ENCODE measurements around the gene BBS2.

The BBS2 gene

DNA sequence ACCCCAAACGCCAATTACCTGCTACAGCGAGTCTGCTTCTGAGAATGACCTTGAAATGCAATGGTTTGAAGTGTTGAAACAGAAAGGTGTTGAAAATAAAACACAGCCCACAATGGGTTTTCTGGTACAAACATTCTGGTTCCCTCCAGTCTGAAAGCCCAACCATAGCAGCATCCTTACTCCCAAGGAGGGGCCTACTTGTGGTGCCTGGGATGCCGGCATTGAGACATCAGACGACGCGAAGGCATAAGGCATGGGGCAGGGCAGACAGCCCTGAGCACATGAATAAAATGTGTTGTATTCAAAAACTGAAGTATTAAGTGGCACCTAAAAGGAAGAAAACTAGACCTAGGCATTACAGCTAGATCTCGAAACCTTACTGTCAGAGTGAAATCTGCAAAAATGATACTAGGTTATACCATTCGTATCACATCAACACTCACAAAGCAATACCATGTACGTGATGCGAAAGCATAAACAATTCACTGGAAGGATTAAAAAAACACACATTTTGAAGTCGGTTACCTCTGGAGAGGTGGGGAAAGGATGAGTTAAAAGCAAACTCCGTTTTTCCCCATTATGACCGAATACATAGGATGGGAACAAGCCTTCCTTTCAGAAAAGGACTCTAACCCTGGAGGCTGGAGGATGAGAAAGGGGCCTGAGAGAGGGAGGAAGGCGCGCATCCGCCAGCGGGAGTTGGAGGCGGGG, 69.4 kb downstream of the BBS2 start (continued):
- TF ChIP-seq, protein P1, sequence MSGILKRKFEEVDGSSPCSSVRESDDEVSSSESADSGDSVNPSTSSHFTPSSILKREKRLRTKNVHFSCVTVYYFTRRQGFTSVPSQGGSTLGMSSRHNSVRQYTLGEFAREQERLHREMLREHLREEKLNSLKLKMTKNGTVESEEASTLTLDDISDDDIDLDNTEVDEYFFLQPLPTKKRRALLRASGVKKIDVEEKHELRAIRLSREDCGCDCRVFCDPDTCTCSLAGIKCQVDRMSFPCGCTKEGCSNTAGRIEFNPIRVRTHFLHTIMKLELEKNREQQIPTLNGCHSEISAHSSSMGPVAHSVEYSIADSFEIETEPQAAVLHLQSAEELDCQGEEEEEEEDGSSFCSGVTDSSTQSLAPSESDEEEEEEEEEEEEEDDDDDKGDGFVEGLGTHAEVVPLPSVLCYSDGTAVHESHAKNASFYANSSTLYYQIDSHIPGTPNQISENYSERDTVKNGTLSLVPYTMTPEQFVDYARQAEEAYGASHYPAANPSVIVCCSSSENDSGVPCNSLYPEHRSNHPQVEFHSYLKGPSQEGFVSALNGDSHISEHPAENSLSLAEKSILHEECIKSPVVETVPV (CRISPR knock-in tag; IDR thresholded peaks at IDR 0.05) = no peak
- no peak for TF ChIP-seq ZFP3 (CRISPR knock-in tag; IDR thresholded peaks at IDR 0.05)

DNA sequence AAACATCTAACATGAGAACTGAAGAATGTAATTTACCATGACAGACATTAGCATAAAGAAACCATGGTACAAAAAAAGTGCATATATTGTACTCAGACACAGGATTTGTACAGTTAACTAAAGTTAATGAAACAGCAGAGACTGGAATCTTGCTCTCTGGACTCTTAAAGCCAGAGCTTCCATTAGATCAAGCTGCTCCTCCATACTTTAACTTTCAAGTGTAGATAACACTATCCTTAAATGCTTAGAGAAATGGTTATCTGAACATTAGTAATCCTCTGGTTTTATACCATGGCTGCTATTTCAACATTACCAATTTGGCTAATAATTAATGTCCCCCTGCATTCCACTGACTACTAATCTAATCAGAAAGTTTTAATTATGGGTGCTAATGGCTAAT, 71.8 kb downstream of the BBS2 start:
- TF ChIP-seq ZC3H10 (CRISPR knock-in tag; IDR thresholded peaks at IDR 0.05) (no peak), ARNTL (CRISPR knock-in tag; IDR thresholded peaks at IDR 0.05; ENCODE audit: borderline replicate concordance, low read depth) (no peak), ZFP3 (CRISPR knock-in tag; IDR thresholded peaks at IDR 0.05) (no peak)
- ATAC-seq = no peak

DNA sequence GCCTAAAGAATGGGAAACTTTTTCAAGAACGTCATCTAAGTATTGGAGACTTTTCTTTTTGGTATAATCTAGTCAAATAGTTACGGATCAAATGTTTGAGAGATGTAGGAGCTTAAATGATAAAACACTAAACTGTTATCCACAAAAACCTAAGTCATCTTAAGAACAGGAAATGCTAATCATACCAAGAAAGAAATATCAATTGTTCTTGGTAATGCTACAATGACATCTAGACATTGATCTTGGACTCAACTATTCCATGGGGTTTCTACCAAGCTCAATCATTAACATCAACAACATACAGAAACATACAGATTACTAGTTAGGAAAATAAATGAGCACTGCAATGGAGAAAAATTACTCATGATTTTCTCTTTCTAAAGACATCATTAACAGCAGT, 72.5 kb downstream of the BBS2 start:
- TF ChIP-seq ZC3H10 (CRISPR knock-in tag; IDR thresholded peaks at IDR 0.05) = no peak
- TF ChIP-seq ZNF565 (CRISPR knock-in tag; conservative IDR thresholded peaks at IDR 0.05; ENCODE audit: low read depth) = no peak
- TF ChIP-seq CSDC2 (CRISPR knock-in tag; IDR thresholded peaks at IDR 0.05) = no peak
- TF ChIP-seq ARNTL (CRISPR knock-in tag; IDR thresholded peaks at IDR 0.05; ENCODE audit: borderline replicate concordance, low read depth) = no peak
- no peak for TF ChIP-seq ZNF8 (CRISPR knock-in tag; IDR thresholded peaks at IDR 0.05)
- no peak for TF ChIP-seq ZNF70 (CRISPR knock-in tag; IDR thresholded peaks at IDR 0.05)
- no peak for TF ChIP-seq PPARA (CRISPR knock-in tag; IDR thresholded peaks at IDR 0.05; ENCODE audit: borderline replicate concordance)
- no peak for TF ChIP-seq TOX (CRISPR knock-in tag; IDR thresholded peaks at IDR 0.05; ENCODE audit: borderline replicate concordance)
- TF ChIP-seq ZFP30 (CRISPR knock-in tag; IDR thresholded peaks at IDR 0.05) = no peak
- TF ChIP-seq, protein P2, sequence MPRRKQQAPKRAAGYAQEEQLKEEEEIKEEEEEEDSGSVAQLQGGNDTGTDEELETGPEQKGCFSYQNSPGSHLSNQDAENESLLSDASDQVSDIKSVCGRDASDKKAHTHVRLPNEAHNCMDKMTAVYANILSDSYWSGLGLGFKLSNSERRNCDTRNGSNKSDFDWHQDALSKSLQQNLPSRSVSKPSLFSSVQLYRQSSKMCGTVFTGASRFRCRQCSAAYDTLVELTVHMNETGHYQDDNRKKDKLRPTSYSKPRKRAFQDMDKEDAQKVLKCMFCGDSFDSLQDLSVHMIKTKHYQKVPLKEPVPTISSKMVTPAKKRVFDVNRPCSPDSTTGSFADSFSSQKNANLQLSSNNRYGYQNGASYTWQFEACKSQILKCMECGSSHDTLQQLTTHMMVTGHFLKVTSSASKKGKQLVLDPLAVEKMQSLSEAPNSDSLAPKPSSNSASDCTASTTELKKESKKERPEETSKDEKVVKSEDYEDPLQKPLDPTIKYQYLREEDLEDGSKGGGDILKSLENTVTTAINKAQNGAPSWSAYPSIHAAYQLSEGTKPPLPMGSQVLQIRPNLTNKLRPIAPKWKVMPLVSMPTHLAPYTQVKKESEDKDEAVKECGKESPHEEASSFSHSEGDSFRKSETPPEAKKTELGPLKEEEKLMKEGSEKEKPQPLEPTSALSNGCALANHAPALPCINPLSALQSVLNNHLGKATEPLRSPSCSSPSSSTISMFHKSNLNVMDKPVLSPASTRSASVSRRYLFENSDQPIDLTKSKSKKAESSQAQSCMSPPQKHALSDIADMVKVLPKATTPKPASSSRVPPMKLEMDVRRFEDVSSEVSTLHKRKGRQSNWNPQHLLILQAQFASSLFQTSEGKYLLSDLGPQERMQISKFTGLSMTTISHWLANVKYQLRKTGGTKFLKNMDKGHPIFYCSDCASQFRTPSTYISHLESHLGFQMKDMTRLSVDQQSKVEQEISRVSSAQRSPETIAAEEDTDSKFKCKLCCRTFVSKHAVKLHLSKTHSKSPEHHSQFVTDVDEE (CRISPR knock-in tag; IDR thresholded peaks at IDR 0.05) = no peak
- TF ChIP-seq OSR1 (CRISPR knock-in tag; IDR thresholded peaks at IDR 0.05) = no peak
- no peak for TF ChIP-seq ISL1 (CRISPR knock-in tag; IDR thresholded peaks at IDR 0.05)
- TF ChIP-seq, protein P3, sequence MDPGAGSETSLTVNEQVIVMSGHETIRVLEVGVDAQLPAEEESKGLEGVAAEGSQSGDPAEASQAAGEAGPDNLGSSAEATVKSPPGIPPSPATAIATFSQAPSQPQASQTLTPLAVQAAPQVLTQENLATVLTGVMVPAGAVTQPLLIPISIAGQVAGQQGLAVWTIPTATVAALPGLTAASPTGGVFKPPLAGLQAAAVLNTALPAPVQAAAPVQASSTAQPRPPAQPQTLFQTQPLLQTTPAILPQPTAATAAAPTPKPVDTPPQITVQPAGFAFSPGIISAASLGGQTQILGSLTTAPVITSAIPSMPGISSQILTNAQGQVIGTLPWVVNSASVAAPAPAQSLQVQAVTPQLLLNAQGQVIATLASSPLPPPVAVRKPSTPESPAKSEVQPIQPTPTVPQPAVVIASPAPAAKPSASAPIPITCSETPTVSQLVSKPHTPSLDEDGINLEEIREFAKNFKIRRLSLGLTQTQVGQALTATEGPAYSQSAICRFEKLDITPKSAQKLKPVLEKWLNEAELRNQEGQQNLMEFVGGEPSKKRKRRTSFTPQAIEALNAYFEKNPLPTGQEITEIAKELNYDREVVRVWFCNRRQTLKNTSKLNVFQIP (CRISPR knock-in tag; IDR thresholded peaks at IDR 0.05; ENCODE audit: borderline replicate concordance, low read depth) = no peak
- no peak for TF ChIP-seq RARB (CRISPR knock-in tag; IDR thresholded peaks at IDR 0.05)
- no peak for TF ChIP-seq ESRRG (CRISPR knock-in tag; IDR thresholded peaks at IDR 0.05)
- no peak for TF ChIP-seq ZFP3 (CRISPR knock-in tag; IDR thresholded peaks at IDR 0.05)
- ATAC-seq = no peak

DNA sequence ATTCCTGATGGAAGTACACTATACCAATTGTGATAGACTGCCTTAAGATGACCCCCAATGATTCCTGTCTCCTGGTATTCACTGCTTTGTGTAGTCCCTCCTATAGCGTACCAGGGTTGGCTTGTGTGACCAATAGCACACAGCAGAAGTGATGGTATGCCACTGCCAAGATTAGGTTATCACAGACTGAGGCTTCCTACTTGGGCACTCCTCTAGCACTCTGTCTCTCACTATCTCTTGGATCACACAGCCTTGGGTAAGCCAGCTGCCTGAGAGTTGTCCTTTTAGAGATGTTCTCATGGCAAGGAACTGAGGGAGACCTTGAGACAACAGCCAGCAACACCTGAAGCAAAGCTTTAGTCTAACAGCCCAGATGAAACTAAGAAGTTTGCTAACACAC, 81.8 kb downstream of the BBS2 start:
- no peak for TF ChIP-seq TCF4 (CRISPR knock-in tag; IDR thresholded peaks at IDR 0.05; ENCODE audit: borderline replicate concordance)
- TF ChIP-seq ZC3H10 (CRISPR knock-in tag; IDR thresholded peaks at IDR 0.05) = no peak
- no peak for TF ChIP-seq ISL1 (CRISPR knock-in tag; IDR thresholded peaks at IDR 0.05)
- TF ChIP-seq TOX (CRISPR knock-in tag; IDR thresholded peaks at IDR 0.05; ENCODE audit: borderline replicate concordance) = no peak
- TF ChIP-seq ESRRG (CRISPR knock-in tag; IDR thresholded peaks at IDR 0.05) = no peak
- TF ChIP-seq, protein P1 (CRISPR knock-in tag; IDR thresholded peaks at IDR 0.05) = no peak
- TF ChIP-seq CSDC2 (CRISPR knock-in tag; IDR thresholded peaks at IDR 0.05) = no peak
- TF ChIP-seq, protein P3 (CRISPR knock-in tag; IDR thresholded peaks at IDR 0.05; ENCODE audit: borderline replicate concordance, low read depth) = no peak
- TF ChIP-seq RARB (CRISPR knock-in tag; IDR thresholded peaks at IDR 0.05) = no peak
- no peak for TF ChIP-seq PPARA (CRISPR knock-in tag; IDR thresholded peaks at IDR 0.05; ENCODE audit: borderline replicate concordance)
- TF ChIP-seq ZNF70 (CRISPR knock-in tag; IDR thresholded peaks at IDR 0.05) = no peak
- ATAC-seq = no peak
